Measurements from ENCODE around the gene RRP1. TPM values are rescaled to one million over a fixed set of nuclear protein-coding genes. Genes with fewer than 3 reads are reported as not detected.

The RRP1 gene
- total RNA-seq, 2 donors from 2014 or later: 10.7 to 14.3 TPM

GRCh38 chr21:43848771-43849170, 59.4 kb downstream of the RRP1 start:
- intact Hi-C loops (cut with DNase I): no loop called here
- DNase-seq (ENCODE audit: low spot score): peak; percentile 66

- peak; percentile 42 for DNase-seq (ENCODE audit: low spot score)
- intact Hi-C loops (cut with DNase I): no loop called here
Observed at GRCh38 chr21:43849532-43850299, 60.3 kb downstream of the RRP1 start.

- intact Hi-C loops (cut with DNase I): no loop called here
- DNase-seq (ENCODE audit: low spot score): peak; percentile 5
Observed at GRCh38 chr21:43850728-43851295, 61.4 kb downstream of the RRP1 start.

- intact Hi-C loops (cut with DNase I): no loop called here
- peak; percentile 30 for DNase-seq (ENCODE audit: low spot score)
Observed at GRCh38 chr21:43851593-43851992, 62.2 kb downstream of the RRP1 start.

- intact Hi-C loops (cut with DNase I): no loop called here
Observed at GRCh38 chr21:43853851-43854772, 64.7 kb downstream of the RRP1 start.

More at GRCh38 chr21:43853851-43854772, 64.7 kb downstream of the RRP1 start:
- DNase-seq (ENCODE audit: low spot score): peak; percentile 73

Other genes starting within 250 kb of the RRP1 start
- under 1 TPM; 0.46 to 0.48 TPM for gene HSF2BP, start 130.1 kb upstream of the RRP1 start, total RNA-seq
- gene RRP1B, start 130.0 kb upstream of the RRP1 start, total RNA-seq: 10 to 100 TPM; 14.6 to 15.2 TPM
- 100 to 1,000 TPM in 1 of 2 donors, 10 to 100 TPM in 1; 74.7 to 109 TPM for gene PDXK, start 70.4 kb upstream of the RRP1 start, total RNA-seq
- gene CSTB, start 13.3 kb upstream of the RRP1 start, total RNA-seq: 10 to 100 TPM; 29.0 to 48.6 TPM
- 10 to 100 TPM; 35.3 to 43.2 TPM for gene AGPAT3, start 75.6 kb downstream of the RRP1 start, total RNA-seq
- gene TRAPPC10, start 222.7 kb downstream of the RRP1 start, total RNA-seq: 10 to 100 TPM; 26.7 to 30.3 TPM

Measured in posterior vena cava (tissue), 2 donors.